ENCODE results near the gene ACSF3.

DNA sequence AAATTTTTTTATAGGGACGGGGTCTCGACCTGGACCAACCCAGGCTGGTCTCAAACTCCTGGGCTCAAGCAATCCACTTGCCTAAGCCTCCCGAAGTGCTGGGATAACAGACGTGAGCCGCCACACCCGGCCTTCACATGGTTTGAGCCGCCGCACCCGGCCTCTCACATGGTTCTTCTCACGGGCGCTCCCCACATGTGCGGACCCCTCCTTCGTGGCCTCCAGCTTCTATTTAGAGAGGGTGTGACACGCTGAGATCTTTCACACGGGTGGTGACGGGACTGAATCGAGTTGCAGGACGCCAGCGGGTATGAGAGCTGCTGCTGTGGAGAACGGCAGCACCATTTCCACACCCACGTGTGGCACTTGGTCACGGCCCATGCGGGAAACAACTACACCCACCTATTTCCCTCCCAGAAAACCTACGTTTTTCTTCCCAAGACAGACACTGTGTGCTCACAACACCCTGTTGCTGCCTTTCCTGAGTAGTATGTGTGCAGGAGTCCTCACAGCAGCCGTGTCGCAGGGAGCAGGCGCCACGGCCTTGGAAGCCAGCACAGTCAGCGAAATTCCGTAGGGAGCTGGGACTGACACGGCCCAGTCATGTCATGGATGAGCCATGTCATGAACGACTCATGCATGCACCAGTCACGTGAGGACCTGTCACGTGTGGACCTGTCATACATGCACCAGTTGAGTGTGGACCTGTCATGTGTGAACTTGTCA lies 20.1 kb upstream of the ACSF3 start:
- TF ChIP-seq, protein P1, sequence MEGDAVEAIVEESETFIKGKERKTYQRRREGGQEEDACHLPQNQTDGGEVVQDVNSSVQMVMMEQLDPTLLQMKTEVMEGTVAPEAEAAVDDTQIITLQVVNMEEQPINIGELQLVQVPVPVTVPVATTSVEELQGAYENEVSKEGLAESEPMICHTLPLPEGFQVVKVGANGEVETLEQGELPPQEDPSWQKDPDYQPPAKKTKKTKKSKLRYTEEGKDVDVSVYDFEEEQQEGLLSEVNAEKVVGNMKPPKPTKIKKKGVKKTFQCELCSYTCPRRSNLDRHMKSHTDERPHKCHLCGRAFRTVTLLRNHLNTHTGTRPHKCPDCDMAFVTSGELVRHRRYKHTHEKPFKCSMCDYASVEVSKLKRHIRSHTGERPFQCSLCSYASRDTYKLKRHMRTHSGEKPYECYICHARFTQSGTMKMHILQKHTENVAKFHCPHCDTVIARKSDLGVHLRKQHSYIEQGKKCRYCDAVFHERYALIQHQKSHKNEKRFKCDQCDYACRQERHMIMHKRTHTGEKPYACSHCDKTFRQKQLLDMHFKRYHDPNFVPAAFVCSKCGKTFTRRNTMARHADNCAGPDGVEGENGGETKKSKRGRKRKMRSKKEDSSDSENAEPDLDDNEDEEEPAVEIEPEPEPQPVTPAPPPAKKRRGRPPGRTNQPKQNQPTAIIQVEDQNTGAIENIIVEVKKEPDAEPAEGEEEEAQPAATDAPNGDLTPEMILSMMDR (IDR thresholded peaks at IDR 0.05) = no peak
- TF ChIP-seq POLR2AphosphoS5 (IDR thresholded peaks at IDR 0.05) (no peak), POLR2A (IDR thresholded peaks at IDR 0.05) (no peak), EP300 (IDR thresholded peaks at IDR 0.05) (no peak)

Measured in sigmoid colon (tissue), 4 donors.